GM12878 (cell line): Measurements from ENCODE around the gene PPP4C. TPM values are rescaled to one million over a fixed set of nuclear protein-coding genes. Genes with fewer than 3 reads are reported as not detected.

Source experiments
- ATAC-seq: fragments of 200-7000 bp; cut with Tn5 transposase; 3 replicates; pipeline ENCODE4 v1.9.1; 2020; ENCODE audit warnings: mild to moderate bottlenecking, moderate library complexity
- BruUV-seq: library from RNA; stranded (reverse); fragments of 400-500 nt; replicated peaks from 2 replicates; lab custom pipeline; 2021; lab: Mats Ljungman, UMichigan
- CTCF ChIA-PET: fragments of 300-600 bp; sonication (Branson Sonifier 250); formaldehyde crosslinking; extraction: SDS; loops from one replicate; lab custom pipeline; 2021; ENCODE audit warnings: inconsistent platforms; lab: Yijun Ruan, JAX
- POLR2A ChIA-PET: fragments of 350-600 bp; formaldehyde crosslinking; extraction: SDS; loops from one replicate; lab custom pipeline; 2021; ENCODE audit warnings: inconsistent platforms; lab: Charles Lee
- RAD21 ChIA-PET: fragments of 300-600 bp; sonication (Branson Sonifier 250); formaldehyde crosslinking; loops from one replicate; lab custom pipeline; 2023; ENCODE audit warnings: antibody characterized with exemption; ENCODE audit not compliant: unreplicated experiment; lab: Charles Lee
- SMC1A ChIA-PET: fragments of 300-600 bp; sonication (Branson Sonifier 250); formaldehyde crosslinking; loops from one replicate; lab custom pipeline; 2023; ENCODE audit not compliant: unreplicated experiment, uncharacterized antibody; lab: Charles Lee
- DNase-seq: peaks from one replicate; pipeline ENCODE4 v3.0.0-alpha.2; 2011; ENCODE audit warnings: low read depth, low spot score
- FAIRE-seq: peaks from 3 replicates; lab custom pipeline; 2011; peaks lifted over from hg19 to GRCh38; lab: Jason Lieb, UNC
- H2AFZ ChIP-seq: 2 replicates; pipeline ENCODE4 v1.6.0; 2011; ENCODE audit warnings: low read depth, low read length, control low read depth; ENCODE audit not compliant: control insufficient read depth
- H3K27ac ChIP-seq: 2 replicates; pipeline ENCODE4 v1.5.1; 2011; ENCODE audit warnings: control low read depth; ENCODE audit not compliant: control insufficient read depth, insufficient read depth
- H3K27me3 ChIP-seq, 2 experiments: replicated peaks in 1 of 2; 2 replicates each; pipeline versions ENCODE4 v1.6.0 to v1.6.1; 2011; ENCODE audit warnings: low read length in 1 of 2; ENCODE audit not compliant: control insufficient read depth in 2 of 2, insufficient read depth in 2 of 2
- H3K36me3 ChIP-seq, 2 experiments: 2 replicates each; pipeline ENCODE4 v1.5.1; 2011; ENCODE audit warnings: low read length in 1 of 2; ENCODE audit not compliant: control insufficient read depth in 2 of 2, insufficient read depth in 2 of 2
- H3K4me1 ChIP-seq: 2 replicates; pipeline ENCODE4 v1.6.1; 2011; ENCODE audit warnings: mild to moderate bottlenecking, low read length, moderate library complexity, mixed read lengths; ENCODE audit not compliant: control insufficient read depth, insufficient read depth
- H3K4me2 ChIP-seq: 2 replicates; pipeline ENCODE4 v1.6.0; 2011; ENCODE audit warnings: control low read depth; ENCODE audit not compliant: control insufficient read depth, insufficient read depth
- H3K4me3 ChIP-seq: fragments of 200-600 bp; sonication (generic); 2 replicates; pipeline ENCODE4 v1.5.1; 2016
- H3K79me2 ChIP-seq: 2 replicates; pipeline ENCODE4 v1.6.0; 2011; ENCODE audit warnings: low read length; ENCODE audit not compliant: control insufficient read depth, insufficient read depth
- H3K9ac ChIP-seq: 2 replicates; pipeline ENCODE4 v1.8.0; 2011; ENCODE audit warnings: low read length, control low read depth, mixed read lengths; ENCODE audit not compliant: control insufficient read depth, insufficient read depth
- H3K9me3 ChIP-seq: replicated peaks from 3 replicates; pipeline ENCODE4 v1.5.1; 2011; ENCODE audit warnings: mild to moderate bottlenecking, low read length; ENCODE audit not compliant: control insufficient read depth, insufficient read depth
- H4K20me1 ChIP-seq: 2 replicates; pipeline ENCODE4 v1.6.0; 2011; ENCODE audit not compliant: control insufficient read depth, insufficient read depth
- NFYA ChIP-seq: IDR thresholded peaks from 2 replicates; pipeline ENCODE4 v1.6.1; 2011; ENCODE audit warnings: low read depth, mild to moderate bottlenecking, low read length, improper control_type of control experiment, borderline replicate concordance
- PAX5 ChIP-seq: IDR thresholded peaks from 2 replicates; pipeline ENCODE4 v1.6.1; 2011; ENCODE audit warnings: low read depth, low read length, borderline replicate concordance
- PKNOX1 ChIP-seq: fragments of 450-650 bp; IDR thresholded peaks from 2 replicates; pipeline ENCODE4 v1.6.1; 2016; ENCODE audit warnings: mild to moderate bottlenecking
- POLR2AphosphoS2 ChIP-seq: IDR thresholded peaks from 2 replicates; pipeline ENCODE4 v1.6.1; 2011; ENCODE audit warnings: low read depth, mild to moderate bottlenecking, low read length, improper control_type of control experiment, moderate library complexity
- STAT1 ChIP-seq: fragments of 450-650 bp; conservative IDR thresholded peaks from 2 replicates; pipeline ENCODE4 v1.6.1; 2014; ENCODE audit warnings: antibody characterized with exemption, mild to moderate bottlenecking
- in situ Hi-C: fragments of 300-500 bp; cut with MboI; formaldehyde crosslinking; loops from 9 replicates; pipeline ENCODE4 v1.14.3; 2018; ENCODE audit warnings: mixed read lengths
- intact Hi-C: fragments of 100-400 bp; cut with micrococcal nuclease; formaldehyde crosslinking; loops from one replicate; pipeline ENCODE4 v1.14.2; 2022; ENCODE audit not compliant: unreplicated experiment
- polyA plus RNA-seq, 11 experiments: library from polyadenylated mRNA; depleted of rRNA in 4 of 11; unstranded in 6 of 11; stranded (reverse) in 5 of 11; fragments of >200 nt; fragmentation: Nextera tagmentation in 4 of 11; fragmentation: Illumina TruSeq in 1 of 11; extraction: Ambion mirVana in 4 of 11; extraction: Trizol in 1 of 11; gene quantifications; 1 replicate in 1 of 11; 2 replicates in 10 of 11; pipeline versions ENCODE4 v1.2.1 to v1.2.3, GENCODE V29; 2011 to 2016; ENCODE audit warnings: inconsistent platforms in 2 of 11, missing spikeins in 2 of 11, low read depth in 1 of 11
- total RNA-seq, 4 experiments: library from RNA; depleted of rRNA in 3 of 4; stranded (reverse); fragments of >200 nt in 3 of 4; fragmentation: Illumina TruSeq in 1 of 4; extraction: Trizol in 1 of 4; gene quantifications; 2 replicates each; pipeline versions ENCODE4 v1.2.1 to v1.2.3, GENCODE V29; 2013 to 2021
- TF ChIP-seq, protein P1 (sequence below): IDR thresholded peaks from 2 replicates; pipeline ENCODE4 v1.6.1; 2012; ENCODE audit warnings: low read depth, low read length, improper control_type of control experiment

PPP4C gene
- total and polyA plus RNA-seq, 10 of the 15 experiments (the other 5 are each of a cell fraction or from before 2014, with no cell fraction given): 2.7 to 240 (median 124) TPM

GRCh38 chr16:30070490-30070889 is 5.3 kb upstream of the PPP4C start:
- POLR2A ChIA-PET: no interaction called here
- Histone ChIP-seq H3K27ac (no peak overlapping the region), H3K4me1 (peaks cover 26% of the 10 kb centered on the region), H3K27me3 (no peaks in the 10 kb centered on the region), H3K4me2 (no peak overlapping the region), H2AFZ (no peak overlapping the region), H4K20me1 (peaks cover 24% of the 10 kb centered on the region), H3K36me3 (peaks cover 30 to 32% of the 10 kb centered on the region in 2 experiments), H3K79me2 (peaks cover 51% of the 10 kb centered on the region), H3K9me3 (no peaks in the 10 kb centered on the region), H3K4me3 (no peak overlapping the region), H3K9ac (no peak overlapping the region)
- BruUV-seq: no TSS peak
- RAD21 ChIA-PET: no interaction called here
- no peak for ATAC-seq
- intact Hi-C loops: no loop called here
- CTCF ChIA-PET: interaction anchor here (1.1 kb wide), 1 partner anchor 21 kb away, joined by 3 read pairs; the partner anchor contains the start of gene TBX6
- TF ChIP-seq, protein P1, sequence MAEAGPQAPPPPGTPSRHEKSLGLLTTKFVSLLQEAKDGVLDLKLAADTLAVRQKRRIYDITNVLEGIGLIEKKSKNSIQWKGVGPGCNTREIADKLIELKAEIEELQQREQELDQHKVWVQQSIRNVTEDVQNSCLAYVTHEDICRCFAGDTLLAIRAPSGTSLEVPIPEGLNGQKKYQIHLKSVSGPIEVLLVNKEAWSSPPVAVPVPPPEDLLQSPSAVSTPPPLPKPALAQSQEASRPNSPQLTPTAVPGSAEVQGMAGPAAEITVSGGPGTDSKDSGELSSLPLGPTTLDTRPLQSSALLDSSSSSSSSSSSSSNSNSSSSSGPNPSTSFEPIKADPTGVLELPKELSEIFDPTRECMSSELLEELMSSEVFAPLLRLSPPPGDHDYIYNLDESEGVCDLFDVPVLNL: no peak
- TF ChIP-seq PKNOX1: no peak
- no peak for TF ChIP-seq PAX5
- no peak for TF ChIP-seq STAT1
- peak; percentile 47; the same call in 1 of the 2 replicates for TF ChIP-seq POLR2AphosphoS2
- TF ChIP-seq NFYA: no peak
- in situ Hi-C loops: no loop called here
- no peak for DNase-seq
- SMC1A ChIA-PET: no interaction called here
- FAIRE-seq: no peak
